A549 (cell line): Measurements from ENCODE around the gene CLN5. TPM values are rescaled to one million over a fixed set of nuclear protein-coding genes. Genes with fewer than 3 reads are reported as not detected.
"Not testable (repeated sequence)": the region's sequence is repeated elsewhere in the genome, so short reads cannot be mapped to it uniquely, and the experiment has no call there.

Source experiments
- ATAC-seq, 2 experiments: fragments of 200-7000 bp in 1 of 2; fragments of >200 bp in 1 of 2; cut with Nextera tagmentation in 1 of 2; cut with Tn5 transposase in 1 of 2; 3 replicates each; pipeline versions ENCODE4 v1.8.0 to v1.9.1; 2018 to 2020; ENCODE audit warnings: mild to moderate bottlenecking in 1 of 2, moderate library complexity in 1 of 2
- CTCF ChIA-PET: fragments of 300-600 bp; sonication (Branson Sonifier 250); formaldehyde crosslinking; extraction: SDS; loops from one replicate; lab custom pipeline; 2021; ENCODE audit warnings: antibody characterized with exemption, inconsistent platforms; lab: Yijun Ruan, JAX
- POLR2A ChIA-PET: fragments of 350-600 bp; formaldehyde crosslinking; extraction: SDS; loops from one replicate; lab custom pipeline; 2021; ENCODE audit warnings: antibody characterized with exemption, inconsistent platforms; lab: Yijun Ruan, JAX
- DNase-seq, 2 experiments: peaks; one replicate each; pipeline versions ENCODE4 v3.0.0 to v3.0.0-alpha.2; 2011 to 2016; ENCODE audit warnings: low read depth in 1 of 2, low spot score in 1 of 2
- FAIRE-seq: peaks from 2 replicates; lab custom pipeline; 2011; peaks lifted over from hg19 to GRCh38; lab: Jason Lieb, UNC
- H3K27ac ChIP-seq, 2 experiments: fragments of >200 bp; sonication (Bioruptor Twin); formaldehyde crosslinking; 3 replicates each; pipeline ENCODE4 v1.5.1; 2016 to 2017
- H3K4me1 ChIP-seq: fragments of >200 bp; sonication (Bioruptor Twin); formaldehyde crosslinking; 3 replicates; pipeline ENCODE4 v1.6.1; 2016
- H3K4me2 ChIP-seq: fragments of >200 bp; sonication (Bioruptor Twin); formaldehyde crosslinking; 3 replicates; pipeline ENCODE4 v1.6.1; 2016
- H3K4me3 ChIP-seq: fragments of >200 bp; sonication (Bioruptor Twin); formaldehyde crosslinking; 3 replicates; pipeline ENCODE4 v1.5.1; 2016
- H3K9me3 ChIP-seq: fragments of >200 bp; sonication (Bioruptor Twin); formaldehyde crosslinking; 3 replicates; pipeline ENCODE4 v1.6.1; 2016
- BCL3 ChIP-seq: fragments of >200 bp; sonication (Bioruptor Twin); formaldehyde crosslinking; IDR thresholded peaks from 3 replicates; pipeline ENCODE4 v1.6.1; 2016
- CBX2 ChIP-seq: fragments of 200-600 bp; sonication (generic); IDR thresholded peaks from 2 replicates; pipeline ENCODE4 v1.6.1; 2016; ENCODE audit warnings: low read depth, mild to moderate bottlenecking, borderline replicate concordance
- CBX8 ChIP-seq: fragments of 200-600 bp; sonication (generic); IDR thresholded peaks from 2 replicates; pipeline ENCODE4 v1.6.1; 2016
- CHD2 ChIP-seq: fragments of 150-350 bp; IDR thresholded peaks from 2 replicates; pipeline ENCODE4 v1.6.1; 2014; ENCODE audit warnings: low read length; ENCODE audit not compliant: partially characterized antibody
- CHD4 ChIP-seq: fragments of 200-600 bp; sonication (generic); IDR thresholded peaks from 2 replicates; pipeline ENCODE4 v1.6.1; 2016; ENCODE audit warnings: antibody characterized with exemption, mild to moderate bottlenecking, borderline replicate concordance
- EHF ChIP-seq: fragments of 250-450 bp; sonication (Bioruptor Pico); IDR thresholded peaks from 2 replicates; pipeline ENCODE4 v1.5.0; 2020; ENCODE audit warnings: mild to moderate bottlenecking
- EHMT2 ChIP-seq: fragments of 200-600 bp; sonication (generic); IDR thresholded peaks from 2 replicates; pipeline ENCODE4 v1.6.1; 2016; ENCODE audit warnings: antibody characterized with exemption, low read depth, mild to moderate bottlenecking, moderate library complexity
- EP300 ChIP-seq, 2 experiments: fragments of >200 bp; sonication (Bioruptor Twin); formaldehyde crosslinking; IDR thresholded peaks; 2 replicates in 1 of 2; 3 replicates in 1 of 2; pipeline ENCODE4 v1.6.1; 2016 to 2017
- FOSB ChIP-seq: fragments of 250-450 bp; sonication (Bioruptor Pico); IDR thresholded peaks from 2 replicates; pipeline ENCODE4 v1.5.0; 2020; ENCODE audit warnings: mild to moderate bottlenecking, moderate library complexity
- FOXS1 ChIP-seq: fragments of 250-450 bp; sonication (Bioruptor Pico); IDR thresholded peaks from 2 replicates; pipeline ENCODE4 v1.5.0; 2020; ENCODE audit warnings: mild to moderate bottlenecking, moderate library complexity
- HDAC2 ChIP-seq: fragments of 200-600 bp; sonication (generic); IDR thresholded peaks from 2 replicates; pipeline ENCODE4 v1.6.1; 2016
- HEYL ChIP-seq: fragments of 250-450 bp; sonication (Bioruptor Pico); IDR thresholded peaks from 2 replicates; pipeline ENCODE4 v1.8.0; 2021; ENCODE audit warnings: mild to moderate bottlenecking, moderate library complexity
- HMGXB4 ChIP-seq: fragments of 250-450 bp; sonication (Bioruptor Pico); IDR thresholded peaks from 2 replicates; pipeline ENCODE4 v1.5.0; 2021; ENCODE audit warnings: mild to moderate bottlenecking, moderate library complexity, borderline replicate concordance
- HOXA7 ChIP-seq: fragments of 250-450 bp; sonication (Bioruptor Pico); IDR thresholded peaks from 2 replicates; pipeline ENCODE4 v1.5.0; 2020; ENCODE audit warnings: mild to moderate bottlenecking, moderate library complexity
- HOXB5 ChIP-seq: fragments of 250-450 bp; sonication (Bioruptor Pico); IDR thresholded peaks from 2 replicates; pipeline ENCODE4 v1.5.0; 2020; ENCODE audit warnings: mild to moderate bottlenecking, moderate library complexity
- JUN ChIP-seq, 2 experiments: fragments of >200 bp; sonication (Bioruptor Twin); formaldehyde crosslinking; IDR thresholded peaks; 2 replicates in 1 of 2; 3 replicates in 1 of 2; pipeline ENCODE4 v1.6.1; 2016 to 2017
- KDM1A ChIP-seq: fragments of 200-600 bp; sonication (generic); IDR thresholded peaks from 2 replicates; pipeline ENCODE4 v1.6.1; 2016; ENCODE audit warnings: low read depth, mild to moderate bottlenecking
- KDM5A ChIP-seq: fragments of 200-600 bp; sonication (generic); IDR thresholded peaks from 2 replicates; pipeline ENCODE4 v1.6.1; 2016; ENCODE audit warnings: antibody characterized with exemption, mild to moderate bottlenecking
- MAFK ChIP-seq: fragments of 450-650 bp; IDR thresholded peaks from 2 replicates; pipeline ENCODE4 v1.6.1; 2014; ENCODE audit not compliant: partially characterized antibody
- MAX ChIP-seq: IDR thresholded peaks from 2 replicates; pipeline ENCODE4 v1.6.1; 2012
- NFE2L2 ChIP-seq: fragments of 150-350 bp; conservative IDR thresholded peaks from 2 replicates; pipeline ENCODE4 v1.6.1; 2014; ENCODE audit warnings: low read length
- NPAS2 ChIP-seq: fragments of 250-450 bp; sonication (Bioruptor Pico); IDR thresholded peaks from 2 replicates; pipeline ENCODE4 v1.8.0; 2022; ENCODE audit warnings: mild to moderate bottlenecking, moderate library complexity, borderline replicate concordance
- NR3C1 ChIP-seq: fragments of >200 bp; sonication (Bioruptor Twin); formaldehyde crosslinking; IDR thresholded peaks from 3 replicates; pipeline ENCODE4 v1.6.1; 2017
- PBX3 ChIP-seq: IDR thresholded peaks from 2 replicates; pipeline ENCODE4 v1.6.1; 2012
- PHF8 ChIP-seq: fragments of 200-600 bp; sonication (generic); IDR thresholded peaks from 2 replicates; pipeline ENCODE4 v1.6.1; 2016; ENCODE audit warnings: low read depth, mild to moderate bottlenecking, antibody characterized with exemption, moderate library complexity, borderline replicate concordance
- RNF2 ChIP-seq: fragments of 200-600 bp; sonication (generic); IDR thresholded peaks from 2 replicates; pipeline ENCODE4 v1.6.1; 2016; ENCODE audit warnings: low read depth, mild to moderate bottlenecking, antibody characterized with exemption, moderate library complexity, borderline replicate concordance
- SMC3 ChIP-seq: fragments of >200 bp; sonication (Bioruptor Twin); formaldehyde crosslinking; IDR thresholded peaks from 3 replicates; pipeline ENCODE4 v1.6.1; 2018; ENCODE audit warnings: inconsistent platforms
- SREBF2 ChIP-seq: fragments of 450-650 bp; IDR thresholded peaks from 2 replicates; pipeline ENCODE4 v1.6.1; 2014; ENCODE audit warnings: mild to moderate bottlenecking, moderate library complexity
- TFCP2L1 ChIP-seq: fragments of 250-450 bp; sonication (Bioruptor Pico); IDR thresholded peaks from 2 replicates; pipeline ENCODE4 v1.5.0; 2021; ENCODE audit warnings: mild to moderate bottlenecking
- USF2 ChIP-seq: fragments of 450-650 bp; IDR thresholded peaks from 2 replicates; pipeline ENCODE4 v1.6.1; 2014; ENCODE audit warnings: antibody characterized with exemption
- ZFP36 ChIP-seq: fragments of 450-650 bp; IDR thresholded peaks from 2 replicates; pipeline ENCODE4 v1.6.1; 2014; ENCODE audit warnings: borderline replicate concordance; ENCODE audit not compliant: partially characterized antibody
- ZNF302 ChIP-seq: fragments of 250-450 bp; sonication (Bioruptor Pico); IDR thresholded peaks from 2 replicates; pipeline ENCODE4 v1.9.0; 2021; ENCODE audit warnings: inconsistent platforms, mild to moderate bottlenecking, moderate library complexity
- WGBS: methylation state at CpG from one replicate; pipeline ENCODE4 v1.1.6; 2017; ENCODE audit errors: missing lambda C conversion rate; 5-methylcytosine and 5-hydroxymethylcytosine counted together
- polyA plus RNA-seq, 4 experiments: library from polyadenylated mRNA; depleted of rRNA in 3 of 4; stranded (reverse); fragments of >200 nt; fragmentation: RNase III in 1 of 4; extraction: RNeasy Plus Mini Kit Qiagen cat#74134 plus additional on column Dnase treatment in 1 of 4; gene quantifications; 2 replicates in 3 of 4; 3 replicates in 1 of 4; pipeline ENCODE4 v1.2.3, GENCODE V29; 2011 to 2017

Gene CLN5
- polyA plus RNA-seq, 2 of the 4 experiments (the other 2 are of a cell fraction) = 11.7 to 21.1 TPM

GRCh38 chr13:76955661-76956060, 36.2 kb upstream of the CLN5 start:
- no peaks in the 10 kb centered on the region for H3K4me1 ChIP-seq
- no peak overlapping the region for H3K4me2 ChIP-seq
- 27% methylated on average over 5 of the region's 5 CpGs for WGBS
- no peak for DNase-seq
- TF ChIP-seq CHD4 (no peak), NPAS2 (CRISPR knock-in tag) (no peak), SREBF2 (no peak), EHMT2 (no peak), MAX (no peak), FOSB (CRISPR knock-in tag) (no peak), NR3C1 (no peak), EHF (CRISPR knock-in tag) (no peak), KDM5A (no peak), ZFP36 (no peak), JUN (IDR thresholded peaks at IDR 0.05) (no peak), ZNF302 (CRISPR knock-in tag) (no peak), CBX2 (no peak), NFE2L2 (no peak), CHD2 (no peak), USF2 (no peak), HDAC2 (no peak), HMGXB4 (no peak)
- H3K4me3 ChIP-seq = no peak overlapping the region
- H3K27ac ChIP-seq = no peak overlapping the region
- no peak for FAIRE-seq
- peaks cover 2% of the 10 kb centered on the region; the same call in 1 of the 3 replicates for H3K9me3 ChIP-seq
- no peak for ATAC-seq
- CTCF ChIA-PET = interaction anchor here (0.9 kb wide), 1 partner anchor 9 kb away, joined by 3 read pairs; no protein-coding TSS in a partner anchor
- POLR2A ChIA-PET = no interaction called here

GRCh38 chr13:76958841-76959432, 32.9 kb upstream of the CLN5 start:
- Histone ChIP-seq H3K4me2 (no peak overlapping the region), H3K4me1 (no peaks in the 10 kb centered on the region), H3K4me3 (no peak overlapping the region), H3K9me3 (peaks cover 6% of the 10 kb centered on the region; the same call in 1 of the 3 replicates), H3K27ac (no peak overlapping the region)
- FAIRE-seq (no peak), DNase-seq (no peak), ATAC-seq (no peak)
- ChIA-PET CTCF (no interaction called here), POLR2A (no interaction called here)
- WGBS = 3% methylated on average over 4 of the region's 4 CpGs
- TF ChIP-seq ZFP36 (no peak), KDM1A (no peak), TFCP2L1 (no peak), FOXS1 (CRISPR knock-in tag) (no peak), PHF8 (no peak), ZNF302 (CRISPR knock-in tag) (no peak), USF2 (no peak), PBX3 (no peak), NFE2L2 (no peak), EHMT2 (no peak), EP300 (IDR thresholded peaks at IDR 0.05) (no peak), CBX8 (no peak), BCL3 (no peak), SMC3 (no peak), HOXB5 (CRISPR knock-in tag) (no peak), HEYL (CRISPR knock-in tag) (no peak), JUN (IDR thresholded peaks at IDR 0.05) (no peak), MAFK (no peak), RNF2 (no peak), HOXA7 (no peak)

GRCh38 chr13:76959734-76960133, 32.1 kb upstream of the CLN5 start:
- H3K4me1 ChIP-seq, H3K4me3 ChIP-seq, H3K9me3 ChIP-seq, DNase-seq, FAIRE-seq, H3K27ac ChIP-seq, H3K4me2 ChIP-seq, ATAC-seq, POLR2A ChIA-PET: not testable (repeated sequence)
- CTCF ChIA-PET = interaction anchor here (0.6 kb wide), 1 partner anchor 1285 kb away, joined by 3 read pairs; no protein-coding TSS in a partner anchor
